SK-N-SH treated with all-trans-retinoic acid at 6 μM for 48 hours (cell line): ENCODE data around the gene LMOD3.

Source experiments
- ATAC-seq: fragments of 200-7000 bp; cut with Tn5 transposase; 3 replicates; pipeline ENCODE4 v1.9.1; 2020; ENCODE audit warnings: mild to moderate bottlenecking, moderate library complexity
- ARNTL ChIP-seq: fragments of 450-650 bp; formaldehyde crosslinking; IDR thresholded peaks from 2 replicates; pipeline ENCODE4 v1.5.0; 2020; ENCODE audit warnings: low read depth, mild to moderate bottlenecking, moderate library complexity, borderline replicate concordance
- BACH2 ChIP-seq: fragments of 250-450 bp; sonication (Bioruptor Pico); IDR thresholded peaks from 2 replicates; pipeline ENCODE4 v1.9.0; 2021; ENCODE audit warnings: mild to moderate bottlenecking, borderline replicate concordance
- CREB5 ChIP-seq: fragments of 250-450 bp; sonication (Bioruptor Pico); IDR thresholded peaks from 2 replicates; pipeline ENCODE4 v1.5.1; 2020; ENCODE audit warnings: low read depth, mild to moderate bottlenecking, moderate library complexity
- CSDC2 ChIP-seq: fragments of 250-450 bp; sonication (Bioruptor Pico); IDR thresholded peaks from 2 replicates; pipeline ENCODE4 v1.5.0; 2020; ENCODE audit warnings: mild to moderate bottlenecking, moderate library complexity
- CSRNP3 ChIP-seq: fragments of 250-450 bp; sonication (Bioruptor Pico); IDR thresholded peaks from 2 replicates; pipeline ENCODE4 v1.5.1; 2021; ENCODE audit warnings: mild to moderate bottlenecking, moderate library complexity
- ESRRG ChIP-seq: fragments of 250-450 bp; sonication (Bioruptor Pico); IDR thresholded peaks from 2 replicates; pipeline ENCODE4 v1.6.1; 2021; ENCODE audit warnings: mild to moderate bottlenecking
- GLIS3 ChIP-seq: fragments of 250-450 bp; sonication (Bioruptor Pico); IDR thresholded peaks from 2 replicates; pipeline ENCODE4 v1.5.0; 2020; ENCODE audit warnings: mild to moderate bottlenecking, moderate library complexity
- ISL1 ChIP-seq: fragments of 250-450 bp; sonication (Bioruptor Pico); IDR thresholded peaks from 2 replicates; pipeline ENCODE4 v2.1.2; 2022; ENCODE audit warnings: mild to moderate bottlenecking, moderate library complexity
- OSR1 ChIP-seq: fragments of 250-450 bp; sonication (Bioruptor Pico); IDR thresholded peaks from 2 replicates; pipeline ENCODE4 v1.8.0; 2022; ENCODE audit warnings: moderate library complexity, mild to moderate bottlenecking, inconsistent platforms
- PATZ1 ChIP-seq: fragments of 250-450 bp; sonication (Bioruptor Pico); IDR thresholded peaks from 2 replicates; pipeline ENCODE4 v1.8.0; 2020; ENCODE audit warnings: mild to moderate bottlenecking, moderate library complexity, borderline replicate concordance
- POU6F1 ChIP-seq: fragments of 250-450 bp; sonication (Bioruptor Pico); IDR thresholded peaks from 2 replicates; pipeline ENCODE4 v1.8.0; 2021; ENCODE audit warnings: low read depth, mild to moderate bottlenecking, moderate library complexity, borderline replicate concordance
- PPARA ChIP-seq: fragments of 250-450 bp; sonication (Bioruptor Pico); IDR thresholded peaks from 2 replicates; pipeline ENCODE4 v1.5.0; 2020; ENCODE audit warnings: mild to moderate bottlenecking, borderline replicate concordance
- RARB ChIP-seq: fragments of 250-450 bp; sonication (Bioruptor Pico); IDR thresholded peaks from 2 replicates; pipeline ENCODE4 v1.8.0; 2021; ENCODE audit warnings: mild to moderate bottlenecking, moderate library complexity
- TCF4 ChIP-seq: fragments of 250-450 bp; sonication (Bioruptor Pico); IDR thresholded peaks from 2 replicates; pipeline ENCODE4 v1.8.0; 2021; ENCODE audit warnings: mild to moderate bottlenecking, moderate library complexity, borderline replicate concordance
- TOX ChIP-seq: fragments of 250-450 bp; sonication (Bioruptor Pico); IDR thresholded peaks from 2 replicates; pipeline ENCODE4 v1.8.0; 2021; ENCODE audit warnings: mild to moderate bottlenecking, moderate library complexity, borderline replicate concordance
- TSHZ2 ChIP-seq: fragments of 250-450 bp; sonication (Bioruptor Pico); IDR thresholded peaks from 2 replicates; pipeline ENCODE4 v1.5.0; 2020; ENCODE audit warnings: mild to moderate bottlenecking, moderate library complexity
- ZC3H10 ChIP-seq: fragments of 250-450 bp; sonication (Bioruptor Pico); IDR thresholded peaks from 2 replicates; pipeline ENCODE4 v1.5.1; 2021; ENCODE audit warnings: mild to moderate bottlenecking, moderate library complexity
- ZFP3 ChIP-seq: fragments of 250-450 bp; sonication (Bioruptor Pico); IDR thresholded peaks from 2 replicates; pipeline ENCODE4 v1.5.0; 2020; ENCODE audit warnings: mild to moderate bottlenecking, moderate library complexity
- ZFP30 ChIP-seq: fragments of 450-650 bp; formaldehyde crosslinking; IDR thresholded peaks from 2 replicates; pipeline ENCODE4 v1.5.0; 2022; ENCODE audit warnings: mild to moderate bottlenecking, moderate library complexity
- ZNF565 ChIP-seq: fragments of 450-650 bp; formaldehyde crosslinking; conservative IDR thresholded peaks from 2 replicates; pipeline ENCODE4 v1.5.0; 2020; ENCODE audit warnings: low read depth, mild to moderate bottlenecking, moderate library complexity
- ZNF70 ChIP-seq: fragments of 450-650 bp; formaldehyde crosslinking; IDR thresholded peaks from 2 replicates; pipeline ENCODE4 v1.5.0; 2020; ENCODE audit warnings: mild to moderate bottlenecking, moderate library complexity
- ZNF8 ChIP-seq: fragments of 450-650 bp; formaldehyde crosslinking; IDR thresholded peaks from 2 replicates; pipeline ENCODE4 v1.5.0; 2020; ENCODE audit warnings: mild to moderate bottlenecking, moderate library complexity

LMOD3 gene

GRCh38 chr3:69122403-69122802 is at the start of gene LMOD3:
LMOD3 (minus strand) TSS chr3:69122595; CDS start chr3:69122386, 209 bp downstream.
- ATAC-seq, result no peak
- TF ChIP-seq RARB (no peak), CSRNP3 (CRISPR knock-in tag) (no peak), ZFP3 (CRISPR knock-in tag) (no peak), CSDC2 (CRISPR knock-in tag) (no peak), ZFP30 (no peak), ESRRG (CRISPR knock-in tag) (no peak), PPARA (no peak), POU6F1 (CRISPR knock-in tag) (no peak), ZC3H10 (CRISPR knock-in tag) (no peak), ZNF8 (CRISPR knock-in tag) (no peak), TOX (CRISPR knock-in tag) (no peak), ZNF70 (CRISPR knock-in tag) (no peak), TSHZ2 (CRISPR knock-in tag) (no peak), OSR1 (CRISPR knock-in tag) (no peak), ISL1 (CRISPR knock-in tag) (no peak), CREB5 (no peak)

GRCh38 chr3:69172058-69172457 is 49.7 kb upstream of the LMOD3 start:
- TF ChIP-seq ZC3H10 (CRISPR knock-in tag) (no peak), BACH2 (CRISPR knock-in tag) (no peak), PPARA (no peak), ZFP30 (no peak), ZNF565 (CRISPR knock-in tag) (no peak), OSR1 (CRISPR knock-in tag) (no peak), TCF4 (CRISPR knock-in tag) (no peak), ARNTL (CRISPR knock-in tag) (no peak), TSHZ2 (CRISPR knock-in tag) (no peak)
- no peak for ATAC-seq

- no peak for ATAC-seq
- TF ChIP-seq RARB (no peak), PATZ1 (CRISPR knock-in tag) (no peak), ZNF70 (CRISPR knock-in tag) (no peak), CREB5 (no peak), POU6F1 (CRISPR knock-in tag) (no peak), GLIS3 (CRISPR knock-in tag) (no peak), ZNF8 (CRISPR knock-in tag) (no peak)
These were observed 44.1 kb upstream of the LMOD3 start for GRCh38 chr3:69166446-69166845.
